SK-N-MC (cell line): Measurements from ENCODE around the gene GAL.

Experiments used
- DNase-seq: peaks from one replicate; pipeline ENCODE4 v3.0.0-alpha.2; 2011; ENCODE audit warnings: low read depth, low spot score
- H3K27ac ChIP-seq: fragments of 200-600 bp; sonication (generic); 2 replicates; pipeline ENCODE4 v1.5.1; 2016; ENCODE audit warnings: mixed run types
- H3K36me3 ChIP-seq: fragments of 200-600 bp; sonication (generic); 2 replicates; pipeline ENCODE4 v1.6.1; 2017; ENCODE audit warnings: antibody characterized with exemption, low read length, mixed read lengths; ENCODE audit not compliant: insufficient read depth
- H3K4me3 ChIP-seq: fragments of 200-600 bp; sonication (generic); 2 replicates; pipeline ENCODE4 v1.5.1; 2016
- H3K9ac ChIP-seq: fragments of 200-600 bp; sonication (generic); 2 replicates; pipeline ENCODE4 v1.8.0; 2017; ENCODE audit warnings: mixed run types, mixed read lengths; ENCODE audit not compliant: insufficient read length
- H3K9me3 ChIP-seq: fragments of 200-600 bp; sonication (generic); 2 replicates; pipeline ENCODE4 v1.6.1; 2017; ENCODE audit warnings: low read depth, mild to moderate bottlenecking, antibody characterized with exemption, low read length, moderate library complexity, mixed read lengths
- EZH2 ChIP-seq: fragments of 200-600 bp; sonication (generic); IDR thresholded peaks from one replicate; pipeline ENCODE4 v1.6.1; 2017; ENCODE audit warnings: antibody characterized with exemption
- FOXP2 ChIP-seq: optimal IDR thresholded peaks from 2 replicates; pipeline ENCODE3; 2011; ENCODE audit warnings: mild to moderate bottlenecking, moderate library complexity; ENCODE audit not compliant: insufficient read depth; ENCODE audit errors: extremely low read length, control extremely low read depth
- POLR2AphosphoS5 ChIP-seq: IDR thresholded peaks from 2 replicates; pipeline ENCODE4 v1.6.1; 2012; ENCODE audit warnings: mild to moderate bottlenecking, low read depth, low read length, borderline replicate concordance

Gene GAL

DNA sequence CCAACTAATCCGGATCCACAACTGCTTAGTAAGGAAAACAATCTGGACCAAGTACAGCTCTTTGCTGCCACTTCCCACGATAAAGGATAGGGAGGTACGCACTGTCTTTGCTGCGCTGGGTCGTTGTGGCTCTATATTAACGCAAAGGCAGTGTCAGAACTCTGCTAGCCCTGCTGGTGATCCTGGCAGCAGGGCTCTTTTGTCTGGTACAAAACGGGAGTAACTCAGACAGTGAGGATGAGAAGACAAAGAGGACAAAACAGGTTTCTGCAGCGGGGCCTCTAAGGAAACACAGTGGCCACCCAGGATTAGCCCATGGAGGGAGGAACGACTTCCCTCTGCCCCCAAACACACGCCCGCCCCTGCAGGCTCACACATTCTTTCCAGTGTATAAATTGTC, 26.1 kb downstream of the GAL start:
- Histone ChIP-seq H3K27ac (no peak overlapping the region), H3K4me3 (no peak overlapping the region), H3K36me3 (no peaks in the 10 kb centered on the region), H3K9ac (no peak overlapping the region), H3K9me3 (no peaks in the 10 kb centered on the region)
- no peak for DNase-seq
- no peak for TF ChIP-seq POLR2AphosphoS5
- no peak for TF ChIP-seq EZH2
- TF ChIP-seq FOXP2: no peak

DNA sequence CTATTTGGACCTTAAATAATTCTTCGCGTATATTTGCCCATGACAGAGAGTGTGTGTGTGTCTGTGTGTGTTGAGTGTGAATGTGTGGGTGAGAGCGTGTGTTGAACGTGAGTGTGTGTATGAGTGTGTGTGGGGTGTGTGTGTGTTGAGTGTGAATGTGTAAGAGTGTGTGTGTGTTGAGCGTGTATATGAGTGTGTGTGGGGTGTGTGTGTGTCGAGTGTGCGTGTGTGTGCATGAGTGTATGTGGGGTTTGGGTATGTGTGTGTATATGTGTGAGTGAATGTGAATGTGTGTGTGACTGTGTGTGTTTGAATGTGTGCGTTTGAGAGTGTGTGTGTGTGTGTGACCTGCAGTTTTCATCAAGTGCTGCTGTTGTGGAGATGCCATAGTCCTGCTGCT, 26.8 kb downstream of the GAL start:
- TF ChIP-seq EZH2: no peak
- TF ChIP-seq FOXP2: no peak
- DNase-seq: no peak
- no peaks in the 10 kb centered on the region for H3K36me3 ChIP-seq
- no peak overlapping the region for H3K4me3 ChIP-seq
- no peaks in the 10 kb centered on the region for H3K9me3 ChIP-seq
- H3K9ac ChIP-seq: no peak overlapping the region
- no peak overlapping the region for H3K27ac ChIP-seq

DNA sequence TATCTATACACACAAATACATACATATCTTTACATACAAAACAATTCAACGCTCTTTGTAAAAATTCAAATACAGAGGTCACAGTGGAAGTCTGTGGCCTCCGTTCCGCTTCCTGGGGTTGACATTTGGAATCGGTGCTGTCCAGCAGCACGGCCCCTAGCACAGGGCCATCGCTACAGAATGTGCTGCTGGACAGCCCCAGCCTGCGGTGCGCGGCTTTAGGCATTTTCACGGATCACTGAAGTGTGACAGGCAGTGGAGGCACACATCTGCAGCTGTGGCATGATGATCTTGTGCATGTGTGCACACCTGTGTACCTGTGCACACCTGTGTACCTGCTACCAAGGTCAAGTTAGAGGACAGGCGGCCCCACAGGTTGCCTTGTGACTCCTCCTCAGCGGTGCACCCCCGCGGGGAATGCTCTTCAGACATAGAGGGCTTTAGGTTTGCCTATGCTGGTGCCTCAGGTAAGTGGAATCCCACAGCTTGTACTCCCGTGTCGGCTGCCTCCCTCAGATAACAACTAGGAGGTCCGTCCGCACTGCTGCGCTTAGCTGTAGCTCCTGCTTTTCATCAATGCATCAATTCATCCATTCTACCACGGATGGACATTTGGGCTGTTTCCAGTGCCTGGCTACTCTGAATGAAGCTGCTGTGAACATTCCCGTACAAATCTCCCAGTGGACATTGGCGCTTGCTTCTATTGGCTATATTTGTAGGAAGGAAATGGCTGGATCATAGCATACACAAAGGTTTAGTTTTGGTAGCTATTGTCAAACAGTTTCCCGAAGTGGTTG, 29.9 kb downstream of the GAL start:
- H3K4me3 ChIP-seq: no peak overlapping the region
- no peak overlapping the region for H3K27ac ChIP-seq
- no peaks in the 10 kb centered on the region for H3K36me3 ChIP-seq
- no peak overlapping the region for H3K9ac ChIP-seq
- H3K9me3 ChIP-seq: 0 out of 2 replicates have a peak, but pooled peaks cover 4% of the 10 kb centered on the region
- TF ChIP-seq FOXP2: no peak
- no peak for TF ChIP-seq EZH2
- TF ChIP-seq POLR2AphosphoS5: no peak
- no peak for DNase-seq

DNA sequence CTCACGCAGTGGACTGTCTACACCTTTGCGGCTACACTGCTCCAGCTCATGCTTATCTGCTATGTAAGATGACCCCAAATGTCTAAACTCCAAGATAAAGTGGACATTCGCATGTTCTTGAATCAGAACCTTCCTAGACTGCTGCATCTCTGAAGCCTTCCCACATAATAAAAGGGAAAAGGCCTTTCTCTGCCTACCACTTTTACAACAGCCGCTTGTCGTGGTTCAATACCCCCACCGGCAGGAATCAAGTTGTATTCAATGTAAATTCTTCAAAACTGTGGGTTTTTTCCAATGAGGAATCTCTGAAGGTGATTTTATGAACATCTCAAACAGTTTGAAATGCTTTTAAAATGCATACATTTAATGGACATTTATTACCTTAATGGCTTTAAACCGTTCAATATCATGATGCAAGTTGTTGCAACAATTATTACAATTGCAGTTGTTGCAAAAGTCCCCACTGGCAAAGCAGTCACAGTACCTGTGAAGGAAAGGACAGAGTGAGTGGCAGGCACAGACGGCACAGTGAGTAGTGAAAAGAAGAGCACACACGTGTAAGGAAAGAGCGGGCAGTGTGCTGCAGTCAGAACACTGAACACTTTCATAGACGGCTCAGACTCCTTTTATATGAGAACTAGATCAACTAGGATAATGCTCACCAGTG, 31.2 kb downstream of the GAL start:
- TF ChIP-seq EZH2 (no peak), POLR2AphosphoS5 (no peak), FOXP2 (no peak)
- no peak overlapping the region for H3K4me3 ChIP-seq

DNA sequence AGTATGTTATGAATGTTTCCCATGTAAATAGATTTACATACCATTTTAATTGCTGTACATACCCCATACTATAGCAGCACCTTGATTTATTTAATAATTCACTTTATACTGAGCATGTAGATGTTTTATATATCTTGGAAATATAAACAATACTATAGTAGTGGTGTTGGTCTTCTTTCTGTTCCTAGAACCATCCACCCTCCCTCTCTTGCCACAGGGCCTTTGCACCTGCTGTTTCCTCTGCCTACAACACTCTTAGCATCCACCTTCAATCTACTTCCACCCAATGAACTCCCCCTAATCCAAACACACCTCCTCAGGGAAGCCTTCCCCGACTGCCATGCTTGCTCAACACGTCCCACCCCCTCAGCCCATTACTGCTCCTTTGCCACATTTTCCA, 36.7 kb downstream of the GAL start:
- H3K9ac ChIP-seq: no peak overlapping the region
- no peak for DNase-seq
- TF ChIP-seq POLR2AphosphoS5 (no peak), EZH2 (no peak), FOXP2 (no peak)
- no peak overlapping the region for H3K4me3 ChIP-seq
- no peaks in the 10 kb centered on the region for H3K36me3 ChIP-seq
- H3K27ac ChIP-seq: no peak overlapping the region
- H3K9me3 ChIP-seq: 0 out of 2 replicates have a peak, but pooled peaks cover 4% of the 10 kb centered on the region

More for the DNA sequence above, 31.2 kb downstream of the GAL start:
- Histone ChIP-seq H3K36me3 (no peaks in the 10 kb centered on the region), H3K9ac (no peak overlapping the region), H3K9me3 (0 out of 2 replicates have a peak, but pooled peaks cover 4% of the 10 kb centered on the region), H3K27ac (no peak overlapping the region)
- DNase-seq: no peak

DNA sequence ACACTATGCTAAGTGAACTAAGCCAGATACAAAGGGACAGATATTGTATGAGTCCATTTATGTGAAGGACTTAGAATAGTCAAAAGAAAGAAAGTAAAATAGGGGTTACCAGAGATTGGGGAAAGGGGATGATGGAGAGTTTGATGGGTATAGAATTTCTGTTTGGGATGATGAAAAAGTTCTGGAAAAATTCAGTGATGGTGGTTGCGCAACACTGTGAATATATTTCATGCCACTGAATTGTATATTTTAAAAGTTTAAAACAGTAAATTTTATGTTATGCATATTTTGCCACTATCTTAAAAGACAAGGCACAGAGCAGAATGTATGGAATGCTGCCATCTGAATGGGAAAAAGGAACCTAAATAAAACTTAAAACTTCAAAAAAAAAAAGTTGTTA, 37.8 kb downstream of the GAL start:
- no peak overlapping the region for H3K4me3 ChIP-seq
- 0 out of 2 replicates have a peak, but pooled peaks cover 4% of the 10 kb centered on the region for H3K9me3 ChIP-seq
- no peak overlapping the region for H3K9ac ChIP-seq
- DNase-seq: no peak
- TF ChIP-seq POLR2AphosphoS5: no peak
- TF ChIP-seq EZH2: no peak
- no peak for TF ChIP-seq FOXP2
- H3K36me3 ChIP-seq: no peaks in the 10 kb centered on the region
- H3K27ac ChIP-seq: 0 out of 2 replicates have a peak overlapping the region, but pooled peaks have one; percentile 27

DNA sequence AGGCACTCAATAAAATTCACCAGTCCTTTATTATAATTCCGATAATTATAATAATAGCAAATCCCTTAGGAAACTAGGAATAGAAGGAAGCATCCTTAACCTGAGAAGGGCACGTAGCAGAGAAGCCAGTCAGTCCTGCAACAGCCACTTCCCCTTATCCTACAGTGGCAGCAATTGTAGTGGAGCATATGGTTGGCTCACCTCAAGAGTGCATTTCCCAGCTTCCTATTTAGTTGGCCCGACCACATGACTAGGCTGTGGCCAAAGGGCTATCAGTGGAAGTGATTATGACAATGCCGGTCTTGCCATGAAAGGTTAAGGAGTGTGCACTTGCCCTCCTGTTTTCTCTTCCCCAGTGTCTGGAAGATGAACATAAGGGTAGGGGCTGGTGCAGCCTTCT, 39.9 kb downstream of the GAL start:
- Histone ChIP-seq H3K4me3 (no peak overlapping the region), H3K36me3 (no peaks in the 10 kb centered on the region), H3K27ac (no peak overlapping the region), H3K9ac (no peak overlapping the region), H3K9me3 (no peaks in the 10 kb centered on the region)
- TF ChIP-seq EZH2 (no peak), FOXP2 (no peak), POLR2AphosphoS5 (no peak)
- no peak for DNase-seq

DNA sequence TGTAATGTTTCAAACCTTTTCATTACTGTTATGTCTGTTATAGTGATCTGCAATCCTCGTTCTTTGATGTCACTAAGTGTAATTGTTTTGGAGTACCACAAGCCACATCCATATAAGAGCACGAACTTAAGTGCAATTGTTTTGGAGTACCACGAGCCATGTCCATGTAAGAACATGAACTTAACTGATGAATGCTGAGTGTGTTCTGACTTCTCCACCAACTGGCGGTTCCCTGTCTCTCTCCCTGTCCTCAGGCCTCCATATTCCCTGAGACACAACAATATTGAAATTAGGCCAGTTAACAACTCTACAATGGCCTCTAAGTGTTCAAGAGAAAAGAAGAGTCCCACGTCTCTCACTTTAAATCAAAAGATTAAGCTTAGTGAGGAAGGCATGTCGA, 43.4 kb downstream of the GAL start:
- Histone ChIP-seq H3K9me3 (no peaks in the 10 kb centered on the region), H3K36me3 (no peaks in the 10 kb centered on the region), H3K9ac (no peak overlapping the region), H3K27ac (no peak overlapping the region), H3K4me3 (no peak overlapping the region)
- TF ChIP-seq EZH2 (no peak), POLR2AphosphoS5 (no peak), FOXP2 (no peak)
- DNase-seq: no peak

DNA sequence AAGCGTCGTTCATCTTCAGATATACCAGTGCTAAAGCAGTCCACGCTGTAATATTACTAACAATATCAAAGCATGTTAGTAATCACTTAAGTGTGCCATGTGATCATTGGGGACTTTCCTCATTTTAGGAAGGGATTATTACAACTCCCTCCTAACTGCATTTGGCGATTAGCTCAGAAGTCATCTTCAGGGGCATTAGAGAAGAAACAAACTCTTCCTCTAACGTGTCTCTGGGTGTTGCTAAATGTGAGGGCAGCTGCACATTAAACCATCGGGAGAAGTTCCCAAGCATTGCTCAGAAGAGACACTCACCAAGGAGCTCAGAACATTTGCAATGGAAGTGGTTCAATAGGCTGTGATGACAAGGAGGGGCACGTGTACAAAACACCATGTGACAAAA, 49.8 kb downstream of the GAL start:
- no peak overlapping the region for H3K27ac ChIP-seq
- H3K36me3 ChIP-seq: no peaks in the 10 kb centered on the region
- TF ChIP-seq FOXP2: no peak
- TF ChIP-seq POLR2AphosphoS5: no peak
- no peak for TF ChIP-seq EZH2

More for the DNA sequence above, 49.8 kb downstream of the GAL start:
- no peak overlapping the region for H3K4me3 ChIP-seq
- H3K9ac ChIP-seq: no peak overlapping the region
- no peak for DNase-seq
- H3K9me3 ChIP-seq: no peaks in the 10 kb centered on the region
